Bronchial epithelial cell (primary cell): ENCODE results near the gene STARD8. TPM values are rescaled to one million over a fixed set of nuclear protein-coding genes. Genes with fewer than 3 reads are reported as not detected.

Experiments used
- DNase-seq: peaks from one replicate; pipeline ENCODE4 v3.0.0-alpha.2; 2010; ENCODE audit warnings: low read depth
- FAIRE-seq: peaks from 2 replicates; lab custom pipeline; 2011; peaks lifted over from hg19 to GRCh38; lab: Jason Lieb, UNC
- H3K27me3 ChIP-seq: 2 replicates; pipeline ENCODE4 v1.5.1; 2011; ENCODE audit warnings: low read length; ENCODE audit not compliant: control insufficient read depth, insufficient read depth
- H3K36me3 ChIP-seq: 2 replicates; pipeline ENCODE4 v1.5.1; 2011; ENCODE audit warnings: low read length; ENCODE audit not compliant: control insufficient read depth, insufficient read depth
- H3K4me3 ChIP-seq: 2 replicates; pipeline ENCODE4 v1.5.1; 2011; ENCODE audit warnings: mild to moderate bottlenecking, low read depth, low read length, control low read depth
- CTCF ChIP-seq: IDR thresholded peaks from 2 replicates; pipeline ENCODE4 v1.5.1; 2011; ENCODE audit warnings: mild to moderate bottlenecking, moderate library complexity, low read length, control low read depth, inconsistent platforms; ENCODE audit not compliant: insufficient read depth, severe bottlenecking
- total RNA-seq: library from RNA; depleted of rRNA; stranded (reverse); fragments of >200 nt; gene quantifications from 2 replicates; pipeline ENCODE4 v1.2.1, GENCODE V29; 2014

Gene STARD8
- total RNA-seq, 1 donor from 2014 or later = not detected

GRCh38 chrX:68682790-68683189, 35.3 kb downstream of the STARD8 start:
- DNase-seq (no peak), FAIRE-seq (no peak)
- TF ChIP-seq CTCF = no peak
- Histone ChIP-seq H3K4me3 (no peak overlapping the region), H3K36me3 (no peaks in the 10 kb centered on the region), H3K27me3 (no peaks in the 10 kb centered on the region)

GRCh38 chrX:68683580-68683979, 36.1 kb downstream of the STARD8 start:
- DNase-seq = no peak

DNA sequence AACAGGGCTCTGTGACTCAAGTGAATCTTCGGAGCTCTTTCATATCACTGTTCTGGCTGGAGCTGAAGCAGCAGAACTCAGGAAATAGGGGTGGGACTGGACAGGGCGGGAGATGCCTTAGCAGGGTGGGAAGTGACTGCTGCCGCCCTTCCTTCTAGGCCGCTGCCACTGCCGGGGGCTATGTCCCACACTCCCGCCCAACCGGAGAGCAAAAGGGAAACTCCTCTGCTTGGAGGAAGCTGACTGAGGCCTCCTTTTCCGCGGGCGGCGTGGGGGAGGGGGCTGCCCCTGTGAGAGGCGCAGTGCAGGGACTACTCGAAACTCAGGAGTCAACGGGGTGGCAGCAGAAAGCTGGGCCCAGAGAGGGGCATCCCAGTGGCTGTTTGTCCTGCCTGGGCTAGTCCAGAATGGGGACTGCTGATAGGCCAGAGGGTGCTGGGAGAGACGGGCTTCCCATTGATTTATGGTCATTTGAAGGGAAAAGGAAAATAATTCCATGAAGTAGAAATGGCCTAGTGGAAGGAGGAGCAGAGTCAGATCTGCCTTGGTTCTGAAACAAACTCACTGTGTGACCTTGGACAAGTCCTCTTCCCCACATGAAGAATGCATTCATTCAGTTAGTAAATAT, 36.9 kb downstream of the STARD8 start:
- H3K27me3 ChIP-seq = no peaks in the 10 kb centered on the region
- DNase-seq (no peak), FAIRE-seq (peak; percentile 18)
- H3K4me3 ChIP-seq = no peak overlapping the region
- TF ChIP-seq CTCF = no peak
- H3K36me3 ChIP-seq = no peaks in the 10 kb centered on the region

More at GRCh38 chrX:68683580-68683979, 36.1 kb downstream of the STARD8 start:
- no peak overlapping the region for H3K4me3 ChIP-seq
- no peak for TF ChIP-seq CTCF
- H3K36me3 ChIP-seq = no peaks in the 10 kb centered on the region
- H3K27me3 ChIP-seq = no peaks in the 10 kb centered on the region
- FAIRE-seq = no peak

- Histone ChIP-seq H3K27me3 (no peaks in the 10 kb centered on the region), H3K4me3 (no peak overlapping the region), H3K36me3 (no peaks in the 10 kb centered on the region)
- no peak for TF ChIP-seq CTCF
- FAIRE-seq (no peak), DNase-seq (no peak)
Measured at GRCh38 chrX:68684919-68685304, 37.4 kb downstream of the STARD8 start.

- Histone ChIP-seq H3K4me3 (no peak overlapping the region), H3K27me3 (no peaks in the 10 kb centered on the region), H3K36me3 (no peaks in the 10 kb centered on the region)
- TF ChIP-seq CTCF = no peak
- DNase-seq (no peak), FAIRE-seq (no peak)
Measured at GRCh38 chrX:68685685-68686084, 38.2 kb downstream of the STARD8 start.
